Measurements from ENCODE around the gene SETBP1.

SETBP1 gene

DNA sequence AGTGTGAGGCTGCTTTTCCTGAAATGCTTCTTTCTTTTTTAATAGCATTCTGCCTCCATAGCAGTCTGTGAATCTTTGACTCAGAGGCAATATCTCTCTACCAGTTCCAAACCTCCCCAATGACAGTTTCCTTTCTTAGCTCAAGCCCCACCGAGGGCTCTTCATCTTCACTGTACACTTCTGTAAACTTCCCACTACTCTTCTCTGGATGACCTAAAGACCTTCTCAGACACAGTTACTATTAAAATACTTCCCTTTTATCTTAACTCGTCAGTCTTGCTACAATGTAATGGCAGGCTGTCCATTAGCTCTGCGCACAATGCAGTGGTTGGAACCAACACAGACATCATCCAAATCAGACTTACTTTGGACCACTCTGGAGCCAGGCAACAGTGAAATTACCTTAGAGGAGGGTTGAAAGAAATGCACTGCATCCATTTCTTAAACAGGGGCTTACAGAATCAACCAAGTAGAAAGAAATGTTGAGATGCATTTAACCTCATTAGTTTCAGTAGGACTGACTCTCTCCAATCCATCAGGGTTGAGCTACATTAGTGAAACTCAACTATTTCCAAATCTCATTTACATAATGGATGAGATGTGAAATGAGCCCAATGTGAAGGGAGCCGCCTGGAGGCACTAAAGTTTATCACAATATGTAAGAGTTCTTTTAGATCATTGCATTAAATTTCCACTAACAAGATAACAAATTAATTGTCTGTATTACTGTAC is 343.8 kb downstream of the SETBP1 start:
- Histone ChIP-seq H3K27ac (no peak overlapping the region), H3K79me2 (no peaks in the 10 kb centered on the region), H3K4me3 (ENCODE audit: low read depth, low read length) (no peak overlapping the region), H3K9me3 (ENCODE audit: control insufficient read depth, low read length) (no peaks in the 10 kb centered on the region), H3K27me3 (ENCODE audit: control insufficient read depth, insufficient read depth, low read length) (no peaks in the 10 kb centered on the region), H3K9ac (no peak overlapping the region), H2AFZ (no peak overlapping the region), H3K36me3 (ENCODE audit: control insufficient read depth, insufficient read depth, low read length) (no peaks in the 10 kb centered on the region), H3K4me1 (no peaks in the 10 kb centered on the region), H3K4me2 (ENCODE audit: low read length) (no peak overlapping the region)
- TF ChIP-seq, protein P1, sequence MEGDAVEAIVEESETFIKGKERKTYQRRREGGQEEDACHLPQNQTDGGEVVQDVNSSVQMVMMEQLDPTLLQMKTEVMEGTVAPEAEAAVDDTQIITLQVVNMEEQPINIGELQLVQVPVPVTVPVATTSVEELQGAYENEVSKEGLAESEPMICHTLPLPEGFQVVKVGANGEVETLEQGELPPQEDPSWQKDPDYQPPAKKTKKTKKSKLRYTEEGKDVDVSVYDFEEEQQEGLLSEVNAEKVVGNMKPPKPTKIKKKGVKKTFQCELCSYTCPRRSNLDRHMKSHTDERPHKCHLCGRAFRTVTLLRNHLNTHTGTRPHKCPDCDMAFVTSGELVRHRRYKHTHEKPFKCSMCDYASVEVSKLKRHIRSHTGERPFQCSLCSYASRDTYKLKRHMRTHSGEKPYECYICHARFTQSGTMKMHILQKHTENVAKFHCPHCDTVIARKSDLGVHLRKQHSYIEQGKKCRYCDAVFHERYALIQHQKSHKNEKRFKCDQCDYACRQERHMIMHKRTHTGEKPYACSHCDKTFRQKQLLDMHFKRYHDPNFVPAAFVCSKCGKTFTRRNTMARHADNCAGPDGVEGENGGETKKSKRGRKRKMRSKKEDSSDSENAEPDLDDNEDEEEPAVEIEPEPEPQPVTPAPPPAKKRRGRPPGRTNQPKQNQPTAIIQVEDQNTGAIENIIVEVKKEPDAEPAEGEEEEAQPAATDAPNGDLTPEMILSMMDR (IDR thresholded peaks at IDR 0.05): no peak

DNA sequence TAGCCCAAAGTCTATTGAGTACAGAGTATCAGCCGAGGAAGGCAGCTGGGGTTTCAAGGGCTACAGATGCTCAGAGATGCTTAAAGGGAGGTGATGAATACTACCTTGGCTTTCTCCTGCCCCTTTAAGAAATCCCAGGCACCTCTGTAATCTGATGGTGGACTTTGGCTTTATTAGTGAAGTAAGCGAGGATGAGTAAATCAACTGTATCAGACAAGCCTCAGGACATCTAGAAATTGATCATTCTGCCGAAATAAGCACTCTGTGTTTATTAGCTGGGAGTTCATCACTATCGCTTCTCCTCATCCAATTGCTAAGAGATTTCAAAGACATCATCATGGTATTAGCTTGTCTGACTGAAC is 344.4 kb downstream of the SETBP1 start:
- H3K4me2 ChIP-seq (ENCODE audit: low read length): no peak overlapping the region
- no peaks in the 10 kb centered on the region for H3K9me3 ChIP-seq (ENCODE audit: control insufficient read depth, low read length)
- H3K27me3 ChIP-seq (ENCODE audit: control insufficient read depth, insufficient read depth, low read length): no peaks in the 10 kb centered on the region
- TF ChIP-seq, protein P1 (IDR thresholded peaks at IDR 0.05): no peak
- H3K4me1 ChIP-seq: no peaks in the 10 kb centered on the region
- H3K27ac ChIP-seq: no peak overlapping the region
- H2AFZ ChIP-seq: no peak overlapping the region
- H3K9ac ChIP-seq: no peak overlapping the region
- no peak overlapping the region for H3K4me3 ChIP-seq (ENCODE audit: low read depth, low read length)
- H3K36me3 ChIP-seq (ENCODE audit: control insufficient read depth, insufficient read depth, low read length): no peaks in the 10 kb centered on the region
- no peaks in the 10 kb centered on the region for H3K79me2 ChIP-seq

DNA sequence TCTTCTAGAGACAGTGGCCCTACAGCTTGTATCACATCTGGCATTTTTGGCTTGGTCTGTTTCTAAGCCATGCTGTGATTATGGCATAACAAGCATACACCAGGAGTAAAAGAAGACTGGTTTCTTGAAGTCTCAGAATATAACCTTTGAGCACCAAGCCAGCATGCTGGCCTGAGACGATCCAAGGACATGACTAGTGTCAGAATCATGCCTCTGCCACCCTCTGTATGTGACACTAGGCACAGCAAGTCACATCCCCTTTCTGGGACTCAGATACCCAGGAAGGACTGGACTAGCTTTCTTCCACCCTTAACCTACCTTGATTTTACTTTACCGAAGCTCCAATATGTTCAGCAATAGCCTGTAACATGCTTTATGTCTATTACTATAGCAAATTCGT is 345.5 kb downstream of the SETBP1 start:
- Histone ChIP-seq H3K9ac (no peak overlapping the region), H3K27ac (no peak overlapping the region), H3K36me3 (ENCODE audit: control insufficient read depth, insufficient read depth, low read length) (no peaks in the 10 kb centered on the region), H3K9me3 (ENCODE audit: control insufficient read depth, low read length) (no peaks in the 10 kb centered on the region), H3K27me3 (ENCODE audit: control insufficient read depth, insufficient read depth, low read length) (no peaks in the 10 kb centered on the region), H3K4me3 (ENCODE audit: low read depth, low read length) (no peak overlapping the region), H2AFZ (no peak overlapping the region), H3K4me1 (no peaks in the 10 kb centered on the region), H3K79me2 (no peaks in the 10 kb centered on the region), H3K4me2 (ENCODE audit: low read length) (no peak overlapping the region)
- TF ChIP-seq, protein P1 (IDR thresholded peaks at IDR 0.05): no peak

DNA sequence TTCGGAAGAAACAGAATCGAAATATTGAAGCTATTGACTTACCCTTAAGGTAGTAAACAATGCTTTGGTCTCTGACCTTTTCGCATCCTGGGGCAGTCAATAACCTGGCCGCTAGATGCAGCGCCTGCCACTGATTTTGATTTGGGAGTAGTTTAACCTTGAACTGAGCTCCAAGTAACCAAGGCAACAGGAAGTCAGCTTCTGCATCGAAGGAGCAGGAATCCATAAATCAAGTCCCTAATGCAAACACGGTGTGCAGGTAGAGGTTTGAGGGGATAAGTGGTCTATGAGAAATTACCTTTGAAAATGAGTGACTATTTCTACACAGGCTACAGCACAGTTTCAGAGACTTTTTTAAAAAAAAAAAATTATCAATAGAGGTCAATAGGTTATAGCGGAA is 353.5 kb downstream of the SETBP1 start:
- H3K4me3 ChIP-seq (ENCODE audit: low read depth, low read length): no peak overlapping the region
- H3K79me2 ChIP-seq: peaks cover 2% of the 10 kb centered on the region
- H3K9me3 ChIP-seq (ENCODE audit: control insufficient read depth, low read length): no peaks in the 10 kb centered on the region
- H3K27ac ChIP-seq: no peak overlapping the region
- H3K4me1 ChIP-seq: no peaks in the 10 kb centered on the region
- H3K4me2 ChIP-seq (ENCODE audit: low read length): no peak overlapping the region
- TF ChIP-seq, protein P1 (IDR thresholded peaks at IDR 0.05): no peak
- no peaks in the 10 kb centered on the region for H3K27me3 ChIP-seq (ENCODE audit: control insufficient read depth, insufficient read depth, low read length)
- H2AFZ ChIP-seq: no peak overlapping the region
- H3K36me3 ChIP-seq (ENCODE audit: control insufficient read depth, insufficient read depth, low read length): no peaks in the 10 kb centered on the region
- H3K9ac ChIP-seq: no peak overlapping the region

DNA sequence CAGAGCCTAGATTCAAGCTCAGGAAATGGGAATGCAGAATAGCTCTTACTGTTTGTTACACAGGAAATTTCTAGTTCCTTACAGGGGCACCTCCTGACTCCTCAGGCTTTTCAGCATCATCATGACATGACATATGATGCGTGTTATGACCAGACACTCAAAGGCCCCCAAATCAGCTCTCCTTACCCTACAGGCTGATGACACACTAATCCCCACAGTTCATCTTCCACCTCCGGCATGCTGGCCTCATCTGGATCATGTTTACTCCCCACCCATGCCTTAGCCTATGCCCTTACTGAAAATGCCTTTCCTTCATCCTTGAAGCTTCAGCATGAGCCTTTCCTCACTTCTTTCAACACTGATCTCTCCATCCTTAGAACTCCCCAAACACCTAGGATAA is 356.9 kb downstream of the SETBP1 start:
- Histone ChIP-seq H2AFZ (no peak overlapping the region), H3K9me3 (ENCODE audit: control insufficient read depth, low read length) (no peaks in the 10 kb centered on the region), H3K4me2 (ENCODE audit: low read length) (no peak overlapping the region), H3K36me3 (ENCODE audit: control insufficient read depth, insufficient read depth, low read length) (no peaks in the 10 kb centered on the region), H3K4me3 (ENCODE audit: low read depth, low read length) (no peak overlapping the region), H3K9ac (no peak overlapping the region), H3K4me1 (no peaks in the 10 kb centered on the region), H3K27ac (no peak overlapping the region), H3K27me3 (ENCODE audit: control insufficient read depth, insufficient read depth, low read length) (no peaks in the 10 kb centered on the region), H3K79me2 (no peaks in the 10 kb centered on the region)
- TF ChIP-seq, protein P1 (IDR thresholded peaks at IDR 0.05): no peak

Measured in parathyroid adenoma (tissue), 2 donors.